ENCODE results near the gene FAM83B.

- no peak for TF ChIP-seq EZH2 (IDR thresholded peaks at IDR 0.05)
- TF ChIP-seq FOXP2 (optimal IDR thresholded peaks at IDR 0.05; ENCODE audit: control extremely low read depth, extremely low read length, insufficient read depth): no peak
Measured at GRCh38 chr6:54898767-54899166, 52.2 kb downstream of the FAM83B start.

Measured in SK-N-MC (cell line).